C4-2B (cell line): Measurements from ENCODE around the gene SYT1.
A peak's percentile ranks its signal among the peaks of the same experiment; 100 is the strongest.

Experiments
- H3K27ac ChIP-seq: fragments of 450-650 bp; 2 replicates; pipeline ENCODE4 v1.5.1; 2017
- CTCF ChIP-seq: fragments of 450-650 bp; conservative IDR thresholded peaks from 2 replicates; pipeline ENCODE4 v1.5.1; 2017; ENCODE audit warnings: mild to moderate bottlenecking
- ZFX ChIP-seq: fragments of 450-650 bp; IDR thresholded peaks from 2 replicates; pipeline ENCODE4 v1.6.1; 2017

Gene SYT1

DNA sequence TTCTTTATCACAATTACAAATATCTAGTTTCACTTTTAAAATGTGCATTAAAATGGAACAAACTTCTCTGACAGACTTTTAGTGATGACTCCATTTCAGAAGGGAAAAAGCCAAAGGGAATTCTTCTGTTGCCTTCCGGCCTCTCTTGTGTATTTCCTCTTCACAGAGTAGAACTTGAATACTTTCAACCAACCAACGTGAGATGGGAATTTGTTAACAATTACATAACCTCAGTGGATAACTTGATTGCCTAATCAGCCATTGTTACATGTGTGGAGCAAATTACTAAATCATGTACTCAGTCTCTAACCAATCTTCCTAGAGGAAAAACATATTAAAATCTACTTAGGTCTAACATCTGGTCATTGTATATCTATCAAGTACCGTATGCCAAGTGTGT lies 291.1 kb downstream of the SYT1 start:
- H3K27ac ChIP-seq: no peak overlapping the region
- no peak for TF ChIP-seq ZFX
- no peak for TF ChIP-seq CTCF

DNA sequence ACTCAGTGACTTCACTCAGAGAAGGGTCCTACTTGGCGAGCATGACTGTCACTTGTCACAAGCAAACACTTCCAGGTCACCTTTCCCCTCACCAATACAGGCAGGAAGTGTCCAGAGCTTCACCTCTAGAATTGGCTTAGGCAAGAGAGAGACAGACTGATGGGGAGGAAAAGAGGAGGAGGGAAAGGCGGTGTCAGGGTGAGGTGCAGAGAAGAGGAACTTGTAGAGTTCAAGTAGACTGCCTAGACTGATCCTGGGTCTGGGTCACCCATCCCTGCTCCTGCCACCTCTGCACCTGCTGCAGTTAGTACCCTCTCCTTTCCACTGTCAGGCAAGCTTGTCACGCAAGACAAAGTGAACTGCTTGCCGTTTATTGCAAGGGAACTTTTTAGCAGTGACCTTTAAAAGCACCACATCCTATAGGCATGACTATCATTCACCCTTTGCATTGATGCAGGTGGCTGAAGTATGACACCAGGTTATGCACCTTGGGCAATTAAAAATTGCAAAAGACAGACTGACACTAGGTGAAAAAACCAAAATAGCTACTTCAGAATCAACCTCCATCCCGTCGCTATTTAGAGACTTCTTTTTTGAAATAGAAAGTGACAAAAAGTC lies 292.4 kb downstream of the SYT1 start:
- H3K27ac ChIP-seq: no peak overlapping the region
- TF ChIP-seq ZFX (no peak), CTCF (no peak)

GRCh38 chr12:79161249-79161934 lies 296.8 kb downstream of the SYT1 start:
- H3K27ac ChIP-seq: no peak overlapping the region
- TF ChIP-seq ZFX (no peak), CTCF (no peak)

- TF ChIP-seq CTCF: no peak
- H3K27ac ChIP-seq: no peak overlapping the region
Measured at GRCh38 chr12:79162147-79162772, 297.7 kb downstream of the SYT1 start.

DNA sequence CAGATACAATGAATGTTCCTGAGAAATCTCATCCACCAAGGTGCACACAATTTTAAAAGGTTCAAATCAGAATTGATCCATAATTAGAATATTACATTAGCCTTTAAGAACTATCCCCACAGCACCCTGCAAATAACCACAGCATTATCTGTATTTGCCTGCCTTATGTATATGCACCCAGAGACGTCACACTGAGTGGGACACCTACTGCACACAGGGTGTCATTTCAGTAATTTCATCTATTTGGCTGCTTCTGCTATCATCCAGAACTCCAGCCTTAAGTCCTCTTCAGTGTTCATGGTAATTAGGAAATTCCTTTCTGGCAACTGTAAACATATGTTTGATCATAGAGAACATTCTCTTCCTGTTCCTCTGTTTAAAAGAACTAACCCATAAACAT lies 298.4 kb downstream of the SYT1 start:
- no peak for TF ChIP-seq ZFX
- TF ChIP-seq CTCF: peak; percentile 8; the same call in 1 of the 2 replicates
- no peak overlapping the region for H3K27ac ChIP-seq

DNA sequence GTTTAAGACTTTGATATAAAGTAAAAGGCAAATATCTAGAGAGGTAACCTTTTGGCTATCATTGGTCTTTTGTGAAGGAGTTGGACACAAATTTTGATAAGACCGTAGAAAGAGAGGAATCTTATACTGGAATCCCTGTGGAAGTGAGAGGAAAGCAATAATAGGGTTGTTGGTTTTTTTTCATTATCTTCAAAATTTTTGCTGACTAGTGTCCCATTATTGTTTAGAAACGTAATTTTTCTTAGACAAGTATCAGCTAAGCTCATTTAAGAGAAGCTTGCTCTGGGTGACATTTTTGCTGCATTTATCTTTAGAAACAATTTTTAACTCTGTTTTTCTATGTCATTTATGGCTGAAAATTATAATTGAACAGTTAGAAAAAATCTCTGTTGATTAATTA lies 300.3 kb downstream of the SYT1 start:
- no peak overlapping the region for H3K27ac ChIP-seq
- TF ChIP-seq ZFX: no peak
- no peak for TF ChIP-seq CTCF

GRCh38 chr12:79168687-79169086 lies 304.1 kb downstream of the SYT1 start:
- TF ChIP-seq ZFX: no peak
- no peak for TF ChIP-seq CTCF

More at GRCh38 chr12:79168687-79169086, 304.1 kb downstream of the SYT1 start:
- H3K27ac ChIP-seq: no peak overlapping the region
